Heart right ventricle (tissue), 16 donors: Measurements from ENCODE around the gene PRPF6. TPM values are rescaled to one million over a fixed set of nuclear protein-coding genes. Genes with fewer than 3 reads are reported as not detected.
A peak's percentile ranks its signal among the peaks of the same experiment; 100 is the strongest.

Experiments used
- ATAC-seq, 8 donors: fragments of 200-7000 bp; cut with Tn5 transposase; one replicate each; pipeline ENCODE4 v1.9.1; 2020; ENCODE audit warnings: mild to moderate bottlenecking in 8 of 8, moderate library complexity in 8 of 8, moderate number of reproducible peaks in 1 of 8
- DNase-seq, 2 donors: peaks; one replicate each; pipeline ENCODE4 v3.0.0-alpha.2; 2020
- H3K27ac ChIP-seq, 10 donors: fragments of 200-600 bp; sonication (generic) in 2 of 10; one replicate each; pipeline versions ENCODE4 v1.5.0 to v1.8.0; 2020 to 2022; ENCODE audit warnings: mild to moderate bottlenecking in 3 of 10
- H3K27me3 ChIP-seq, 7 donors: fragments of 200-600 bp; one replicate each; pipeline ENCODE4 v1.8.0; 2021 to 2022; ENCODE audit warnings: mild to moderate bottlenecking in 2 of 7
- H3K36me3 ChIP-seq, 9 donors: fragments of 200-600 bp; sonication (generic) in 1 of 9; one replicate each; pipeline versions ENCODE4 v1.5.0 to v1.8.0; 2020 to 2022; ENCODE audit warnings: mild to moderate bottlenecking in 2 of 9
- H3K4me1 ChIP-seq, 9 donors: fragments of 200-600 bp; sonication (generic) in 1 of 9; one replicate each; pipeline versions ENCODE4 v1.5.0 to v1.8.0; 2020 to 2022; ENCODE audit warnings: mild to moderate bottlenecking in 4 of 9
- H3K4me3 ChIP-seq, 10 donors: fragments of 200-600 bp; sonication (generic) in 2 of 10; one replicate each; pipeline versions ENCODE4 v1.5.0 to v1.8.0; 2020 to 2022; ENCODE audit warnings: mild to moderate bottlenecking in 7 of 10, moderate library complexity in 2 of 10
- H3K9me3 ChIP-seq, 11 donors: fragments of 200-600 bp in 10 of 11; sonication (generic) in 2 of 11; one replicate each; pipeline versions ENCODE4 v1.5.0 to v1.8.0; 2013 to 2022; ENCODE audit warnings: mild to moderate bottlenecking in 2 of 11, control low read depth in 1 of 11, moderate library complexity in 1 of 11
- CTCF ChIP-seq, 9 donors: fragments of 200-600 bp; sonication (generic) in 2 of 9; IDR thresholded peaks; one replicate each; pipeline versions ENCODE4 v1.5.0 to v1.8.0; 2021 to 2022; ENCODE audit warnings: antibody characterized with exemption in 9 of 9, mild to moderate bottlenecking in 5 of 9, moderate library complexity in 1 of 9
- WGBS, 2 donors: extraction: QIAGEN DNeasy Blood & Tissue Kit; methylation state at CpG; one replicate each; pipeline ENCODE4 v1.1.7; 2013; ENCODE audit warnings: inconsistent platforms in 1 of 2; 5-methylcytosine and 5-hydroxymethylcytosine counted together
- intact Hi-C, 10 donors: fragments of 100-400 bp; cut with DNase I; formaldehyde crosslinking; loops; one replicate each; pipeline versions ENCODE4 v1.11.1 to v1.14.2; 2022
- polyA plus RNA-seq, 2 donors: library from polyadenylated mRNA; stranded (reverse); fragments of 200-250 nt; gene quantifications; one replicate each; pipeline ENCODE4 v1.2.3, GENCODE V29; 2013
- total RNA-seq, 10 donors: library from RNA; stranded (reverse); fragmentation: NEBNext Ultra II Directional in 3 of 10; extraction: Animal tissue kit (Norgen Biotek cat#: 25700) in 3 of 10; gene quantifications; one replicate each; pipeline versions ENCODE4 v1.2.1 to v1.2.4, GENCODE V29; 2021 to 2023
- donor health status: Arrhythmogenic right ventricular cardiomyopathy.
- donor health status: ischemic (EF 13 %, LVEDD 7.1; RV severe dilation, severe dysfunction).
- donor health status: healthy with polysubstance abuse.
- donor health status: DM: no; HTN: yes; CAD: no.
- donor health status: DM: no; HTN: no; CAD: no.
- donor health status: ischemic (EF 25% LVEDD 6.9; RV normal size, moderate dysfunction).
- donor health status: ischemic (EF 25% LVEDD 5.7; RV mildly dilated, moderate dysfunction).
- donor health status: healthy.
- donor health status: DM: yes; HTN: yes; CAD: no.
- donor health status: Ischemic cardiomyopathy.
- donor health status: ischemic (EF 35%, LVEDD 5.7; RV mildly dilated, moderate dysfunction).
- donor health status: nonischemic (EF 11% LVEDD 7.7; RV severe dilation, severe dysfunction).
- donor health status: DM: yes; HTN: yes; CAD: no.
- donor health status: PGD.
- donor health status: ischemic (EF 29% LVEDD 5.4; RV normal size, mild dysfunction).
- donor health status: nonischemic (EF 23%, LVEDD 6.1; RV moderate dilation, normal function).

The PRPF6 gene
- total and polyA plus RNA-seq, 12 donors: 27.8 to 53.6 (median 48.1) TPM

DNA sequence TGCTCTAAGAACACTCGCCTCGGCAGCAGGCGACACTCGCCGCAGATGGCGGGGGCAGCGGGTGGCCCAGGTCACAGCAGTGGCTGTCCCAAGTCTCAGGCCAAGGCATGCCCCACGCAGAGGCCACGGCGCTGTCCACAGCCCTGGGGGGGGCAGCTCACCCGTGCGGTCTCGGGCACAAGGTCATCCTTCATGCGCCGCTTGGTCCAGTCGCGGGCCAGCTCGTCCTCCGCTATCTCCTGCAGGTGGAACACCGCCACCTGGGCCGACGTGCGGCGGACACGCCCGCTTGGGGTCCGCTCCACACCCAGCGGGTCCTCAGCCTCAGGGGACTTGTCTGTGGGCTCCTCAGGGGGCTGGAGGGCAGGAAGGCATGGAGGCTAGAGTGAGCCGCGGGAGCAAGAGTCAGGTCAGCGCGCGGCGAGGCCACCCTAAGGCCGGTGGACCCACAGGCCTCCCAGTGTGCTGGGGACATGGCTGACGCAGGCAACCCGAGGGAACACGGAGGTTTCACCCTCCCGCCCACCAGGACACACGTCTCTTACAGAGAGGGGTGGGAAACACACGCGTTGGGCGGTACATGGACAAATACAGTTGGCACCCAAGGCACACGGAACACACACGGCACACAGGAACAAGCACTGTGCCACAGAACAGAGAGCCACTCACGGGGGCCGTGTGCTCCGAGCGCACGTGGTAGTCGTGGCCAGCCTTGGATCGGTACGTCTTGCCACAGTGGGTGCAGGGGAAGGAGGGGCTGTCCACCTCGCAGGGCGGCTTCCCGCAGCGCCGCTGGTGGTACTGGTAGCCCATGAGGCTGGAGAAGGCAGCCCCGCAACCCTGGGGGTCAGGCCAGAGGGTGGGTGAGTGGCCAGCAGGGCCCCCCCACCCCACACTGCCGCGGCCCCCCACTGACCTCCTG, 18.2 kb upstream of the PRPF6 start:
- H3K36me3 ChIP-seq: peaks cover 0 to 73% (median 24%) of the 10 kb centered on the region in 9 donors
- DNase-seq: peak in 1 of 2 donors; percentile 14

GRCh38 chr20:63963348-63963741, 17.6 kb upstream of the PRPF6 start:
- H3K36me3 ChIP-seq: peaks cover 0 to 78% (median 24%) of the 10 kb centered on the region in 9 donors
- H3K27me3 ChIP-seq: no peaks in the 10 kb centered on the region
- H3K9me3 ChIP-seq: no peaks in the 10 kb centered on the region
- ATAC-seq (no peak), DNase-seq (peak in 1 of 2 donors; percentile 10)
- intact Hi-C loops: no loop called here
- H3K27ac ChIP-seq: no peak overlapping the region
- H3K4me3 ChIP-seq: no peak overlapping the region
- peaks cover 1 to 9% (median 3%) of the 10 kb centered on the region in 9 donors for H3K4me1 ChIP-seq
- TF ChIP-seq CTCF (IDR thresholded peaks at IDR 0.05): no peak
- 90 to 96% methylated on average over 27 of the region's 27 CpGs for WGBS, 2 donors

More for the DNA sequence above, 18.2 kb upstream of the PRPF6 start:
- H3K4me1 ChIP-seq: peaks cover 0 to 8% (median 3%) of the 10 kb centered on the region in 9 donors
- peak in 1 of 8 donors; percentile 9 for ATAC-seq
- intact Hi-C loops: no loop called here
- no peaks in the 10 kb centered on the region for H3K27me3 ChIP-seq
- H3K9me3 ChIP-seq: no peaks in the 10 kb centered on the region
- no peak overlapping the region for H3K4me3 ChIP-seq
- no peak overlapping the region for H3K27ac ChIP-seq
- no peak for TF ChIP-seq CTCF (IDR thresholded peaks at IDR 0.05)
- WGBS, 2 donors: 95 to 96% methylated on average over 61 of the region's 61 CpGs

- DNase-seq (no peak), ATAC-seq (peak in 1 of 8 donors; percentile 2)
- Histone ChIP-seq H3K36me3 (peaks cover 0 to 75% (median 24%) of the 10 kb centered on the region in 9 donors), H3K27ac (no peak overlapping the region), H3K27me3 (no peaks in the 10 kb centered on the region), H3K4me1 (peaks cover 6 to 14% (median 8%) of the 10 kb centered on the region in 9 donors), H3K4me3 (no peak overlapping the region), H3K9me3 (no peaks in the 10 kb centered on the region)
- 94 to 95% methylated on average over 16 of the region's 16 CpGs for WGBS, 2 donors
- TF ChIP-seq CTCF (IDR thresholded peaks at IDR 0.05): no peak
- intact Hi-C loops: no loop called here
Measured at GRCh38 chr20:63963784-63964301, 17.1 kb upstream of the PRPF6 start.

GRCh38 chr20:63964412-63964811, 16.5 kb upstream of the PRPF6 start:
- no peaks in the 10 kb centered on the region for H3K9me3 ChIP-seq
- no peaks in the 10 kb centered on the region for H3K27me3 ChIP-seq
- H3K4me1 ChIP-seq: peaks cover 9 to 17% (median 11%) of the 10 kb centered on the region in 9 donors
- DNase-seq (peak in 1 of 2 donors; percentile 10), ATAC-seq (no peak)
- H3K36me3 ChIP-seq: peaks cover 0 to 69% (median 23%) of the 10 kb centered on the region in 9 donors
- H3K27ac ChIP-seq: no peak overlapping the region
- WGBS, 2 donors: 92% methylated on average over 16 of the region's 16 CpGs
- intact Hi-C loops: no loop called here
- TF ChIP-seq CTCF (IDR thresholded peaks at IDR 0.05): no peak
- no peak overlapping the region for H3K4me3 ChIP-seq
